A549 treated with GW870086 at 1 μM for 4 hours (cell line): ENCODE measurements around the gene CLEC4G. TPM values are rescaled to one million over a fixed set of nuclear protein-coding genes. Genes with fewer than 3 reads are reported as not detected.

ENCODE experiments used
- total RNA-seq: library from RNA; stranded (reverse); fragments of 200-300 nt; extraction: Qiagen RNA extraction; gene quantifications from 5 replicates; pipeline ENCODE4 v1.2.3, GENCODE V29; 2022; ENCODE audit warnings: low read depth

Gene CLEC4G, protein sequence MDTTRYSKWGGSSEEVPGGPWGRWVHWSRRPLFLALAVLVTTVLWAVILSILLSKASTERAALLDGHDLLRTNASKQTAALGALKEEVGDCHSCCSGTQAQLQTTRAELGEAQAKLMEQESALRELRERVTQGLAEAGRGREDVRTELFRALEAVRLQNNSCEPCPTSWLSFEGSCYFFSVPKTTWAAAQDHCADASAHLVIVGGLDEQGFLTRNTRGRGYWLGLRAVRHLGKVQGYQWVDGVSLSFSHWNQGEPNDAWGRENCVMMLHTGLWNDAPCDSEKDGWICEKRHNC
- total RNA-seq: not detected in 5 replicates

DNA sequence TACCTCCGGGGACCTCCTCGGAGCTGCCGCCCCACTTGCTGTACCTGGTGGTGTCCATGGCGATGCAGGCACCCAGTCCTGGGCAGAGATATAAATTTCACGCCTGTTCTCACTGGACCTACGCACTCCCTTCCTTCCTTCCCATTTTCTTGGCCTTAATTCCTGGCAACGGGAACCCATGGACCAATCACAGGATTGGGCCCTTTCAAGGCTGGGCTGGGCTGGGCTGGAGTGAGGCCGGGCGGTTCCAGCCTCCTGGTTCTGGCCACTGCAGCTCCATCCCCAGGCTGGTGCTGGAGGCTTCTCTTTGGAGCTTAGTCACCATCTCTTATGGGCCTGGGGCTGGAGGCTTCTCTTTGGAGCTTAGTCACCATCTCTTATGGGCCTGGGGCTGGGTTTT lies at the start of gene CLEC4G:
Gene CLEC4G (minus strand): TSS at position 66 of the 400 bp plus-strand sequence. CDS start 8 bp downstream, at position 58.

DNA sequence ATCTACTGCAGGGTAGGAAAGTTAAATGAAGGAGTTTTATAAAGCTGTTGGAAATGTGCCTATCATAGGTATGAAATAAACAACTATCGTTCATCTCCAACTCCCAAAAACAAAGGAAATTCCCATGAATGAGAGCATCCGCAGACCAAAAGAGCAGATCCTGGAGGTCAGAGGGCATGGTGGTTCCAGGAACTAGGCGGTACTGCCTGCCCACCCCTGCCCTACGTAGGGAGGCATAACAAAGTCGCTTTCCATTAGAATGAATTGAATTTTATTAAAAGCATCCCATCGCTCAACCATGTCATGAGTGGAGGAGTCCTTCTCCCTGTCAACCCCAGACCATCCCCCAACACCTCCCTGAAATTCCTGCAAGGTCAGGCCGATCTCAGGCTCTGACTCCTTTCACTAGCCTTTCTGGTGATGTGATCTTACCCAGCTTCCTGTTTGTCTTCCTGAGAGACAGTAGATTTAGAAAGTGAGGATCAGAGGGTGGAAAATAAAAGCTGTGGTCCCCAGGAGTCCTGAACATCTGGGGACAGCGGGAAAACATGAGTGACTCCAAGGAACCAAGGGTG lies 30.9 kb upstream of the CLEC4G start, which contains the start of gene CLEC4M:
Gene CLEC4M (plus strand): TSS at position 525 of the 575 bp plus-strand sequence. CDS start 24 bp downstream, at position 549.

DNA sequence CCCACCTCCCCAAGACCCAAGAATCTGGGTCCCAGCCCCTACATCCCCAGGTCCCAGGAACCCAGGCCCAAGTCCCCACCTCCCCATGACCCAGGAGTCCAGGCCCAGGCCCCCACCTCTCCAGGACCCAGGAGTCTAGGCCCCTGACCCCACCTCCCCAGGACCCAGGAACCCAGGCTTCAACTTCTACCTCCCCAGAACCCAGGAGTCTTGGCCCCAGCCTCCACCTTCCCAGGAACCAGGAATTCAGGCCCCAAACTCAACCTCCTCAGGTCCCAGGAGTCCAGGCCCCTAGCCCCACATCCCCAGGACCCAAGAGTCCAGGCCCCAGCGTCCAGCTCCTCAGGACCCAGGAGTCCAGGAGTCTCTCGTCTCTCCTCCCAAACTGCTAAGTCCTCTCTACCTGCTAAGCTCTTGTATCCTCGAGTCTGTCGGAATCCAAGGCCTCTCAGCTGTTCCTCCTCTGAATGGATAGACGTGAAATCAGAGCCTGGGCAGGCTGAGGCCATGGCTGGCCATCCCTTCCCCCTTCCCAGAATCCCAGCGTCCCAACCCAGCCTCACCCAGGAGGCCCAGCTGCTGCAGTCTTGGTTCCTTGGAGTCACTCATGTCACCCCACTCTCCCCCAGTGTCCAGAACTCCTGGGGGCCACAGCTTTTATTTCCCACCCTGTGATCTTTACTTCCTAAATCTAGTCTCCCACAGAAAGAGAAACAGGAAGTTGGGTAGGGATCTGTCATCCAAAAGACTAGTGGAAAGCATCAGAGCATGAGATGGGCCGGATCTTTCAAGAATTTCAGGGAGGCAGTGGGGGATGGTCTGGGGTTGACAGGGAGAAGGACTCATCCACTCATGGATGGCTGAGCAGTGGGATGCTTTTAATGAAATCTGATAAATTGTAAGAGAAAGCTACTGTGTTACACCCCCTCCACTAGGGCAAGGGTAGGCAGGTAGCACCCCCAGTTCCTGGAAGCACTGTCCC lies 15.3 kb upstream of the CLEC4G start, which contains the start of gene CD209:
Gene CD209 (minus strand): TSS at position 632 of the 982 bp plus-strand sequence. CDS start 23 bp downstream, at position 609.

DNA sequence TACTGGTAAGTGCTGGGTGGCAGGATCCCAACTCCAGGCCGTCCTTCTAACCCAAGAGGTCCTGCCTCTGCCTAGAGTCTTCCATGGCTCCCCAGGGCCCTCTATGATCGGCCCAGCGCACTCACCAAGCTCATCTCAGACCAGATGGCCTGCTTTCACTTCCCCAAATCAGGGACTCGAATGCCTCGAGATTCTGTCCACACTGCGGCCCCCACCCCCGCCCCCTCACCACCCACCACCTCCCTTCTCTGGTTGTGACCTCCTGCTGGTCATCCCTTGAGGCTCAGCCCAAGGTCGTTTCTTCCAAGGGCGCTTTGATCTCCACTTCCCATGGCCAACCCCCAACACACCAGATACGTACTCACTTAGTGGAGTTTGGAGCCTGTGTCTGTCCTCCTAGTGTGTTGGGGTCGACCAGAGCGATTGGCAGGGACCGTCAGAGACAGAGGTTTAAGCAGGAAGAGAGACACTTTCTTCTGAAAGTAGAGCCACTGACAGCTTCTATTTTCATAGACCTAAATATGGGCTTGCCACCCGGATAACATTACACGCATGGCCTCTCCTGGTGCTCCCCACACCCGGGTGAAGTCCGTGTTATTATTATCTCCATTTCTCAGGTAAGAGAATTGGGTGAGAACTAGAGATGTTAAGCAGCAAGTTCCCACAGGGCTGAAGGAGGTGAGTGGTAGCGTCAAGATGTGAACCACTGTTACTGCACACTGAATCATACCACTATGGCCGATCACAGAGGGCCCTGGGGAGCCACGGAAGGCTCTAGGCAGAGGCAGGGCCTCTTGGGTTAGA lies 30.1 kb downstream of the CLEC4G start, which contains the start of gene FCER2:
Gene FCER2 (minus strand): TSS at position 478 of the 804 bp plus-strand sequence. CDS start 2,371 bp downstream, outside the sequence.

DNA sequence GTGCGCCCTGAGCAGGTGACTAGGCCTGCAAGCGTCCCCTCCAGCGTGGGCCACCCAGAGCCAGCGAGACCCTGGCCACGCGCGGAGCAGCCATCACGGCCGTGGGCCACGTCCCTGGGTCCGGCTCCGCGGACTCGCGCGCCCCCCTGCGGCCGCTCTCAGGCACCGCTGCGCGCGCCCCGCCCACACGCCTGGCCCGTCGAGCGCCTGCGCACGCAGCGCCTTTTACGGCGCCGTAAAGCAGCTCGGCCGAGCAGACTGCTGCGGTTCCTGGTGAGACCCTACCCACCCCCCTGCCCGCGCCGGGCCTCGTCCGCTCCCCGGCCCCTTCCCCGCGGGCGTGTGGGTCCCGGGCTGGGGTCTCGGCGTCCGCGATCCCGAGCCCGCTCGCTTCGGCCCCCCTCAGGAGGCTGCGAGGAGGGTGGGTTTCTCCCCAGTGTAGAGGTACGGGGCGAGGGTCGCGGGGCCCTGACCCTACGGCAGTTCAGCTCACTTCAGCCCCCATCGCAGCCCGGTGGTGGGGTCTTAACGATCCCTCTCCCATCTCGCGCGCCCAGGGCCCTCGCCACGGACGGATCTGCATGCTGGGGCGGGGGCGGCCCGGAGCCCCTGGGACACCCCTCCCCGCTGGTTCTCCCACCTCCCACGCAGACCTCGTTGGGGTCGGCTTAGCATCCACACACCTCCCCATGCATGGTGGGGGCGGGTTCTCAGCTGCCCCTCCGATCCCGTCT lies 51.1 kb downstream of the CLEC4G start, which contains the start of gene TRAPPC5:
Gene TRAPPC5 (plus strand): TSS at position 228 of the 734 bp plus-strand sequence. CDS start 1,421 bp downstream, outside the sequence.

Other genes starting within 250 kb of the CLEC4G start
- gene PEX11G, start 243.1 kb downstream of the CLEC4G start, total RNA-seq: 1.6 to 2.4 TPM (median 2.1 TPM) in 5 replicates
- gene ZNF358, start 216.0 kb downstream of the CLEC4G start, total RNA-seq: 15.8 to 19.1 TPM (median 17.3 TPM) in 5 replicates
- 7.1 to 13.4 TPM (median 12.1 TPM) in 5 replicates for gene MCOLN1, start 209.5 kb downstream of the CLEC4G start, total RNA-seq
- gene PNPLA6, start 196.4 kb downstream of the CLEC4G start, total RNA-seq: 29.3 to 37.6 TPM (median 34.5 TPM) in 5 replicates
- gene CAMSAP3, start 136.2 kb downstream of the CLEC4G start, total RNA-seq: 4.0 to 5.8 TPM (median 5.0 TPM) in 5 replicates
- gene XAB2, start 102.6 kb downstream of the CLEC4G start, total RNA-seq: 21.3 to 25.7 TPM (median 24.5 TPM) in 5 replicates
- 50.7 to 71.4 TPM (median 57.1 TPM) in 5 replicates for gene PET100, start 102.3 kb downstream of the CLEC4G start, total RNA-seq
- gene PCP2, start 98.4 kb downstream of the CLEC4G start, total RNA-seq: not detected in 5 replicates
- gene STXBP2, start 95.0 kb downstream of the CLEC4G start, total RNA-seq: 32.9 to 41.8 TPM (median 40.6 TPM) in 5 replicates
- gene RETN, start 63.1 kb downstream of the CLEC4G start, total RNA-seq: not detected in 5 replicates
- not detected in 5 replicates for gene MCEMP1, start 55.0 kb downstream of the CLEC4G start, total RNA-seq
- gene TRAPPC5, start 51.3 kb downstream of the CLEC4G start, total RNA-seq: 52.4 to 111 TPM (median 106 TPM) in 5 replicates
- not detected in 5 replicates for gene FCER2, start 30.0 kb downstream of the CLEC4G start, total RNA-seq
- not detected in 5 replicates for gene CD209, start 15.4 kb upstream of the CLEC4G start, total RNA-seq
- not detected in 5 replicates for gene CLEC4M, start 31.1 kb upstream of the CLEC4G start, total RNA-seq
- gene EVI5L, start 98.1 kb upstream of the CLEC4G start, total RNA-seq: 1.3 to 1.7 TPM (median 1.5 TPM) in 5 replicates
- gene PRR36, start 142.3 kb upstream of the CLEC4G start, total RNA-seq: 0.22 to 0.49 TPM (median 0.41 TPM) in 5 replicates
- gene LRRC8E, start 156.4 kb upstream of the CLEC4G start, total RNA-seq: 5.1 to 7.1 TPM (median 6.3 TPM) in 5 replicates
- 10.9 to 15.6 TPM (median 14.6 TPM) in 5 replicates for gene MAP2K7, start 171.8 kb upstream of the CLEC4G start, total RNA-seq
- 1.1 to 2.2 TPM (median 1.9 TPM) in 5 replicates for gene TGFBR3L, start 182.7 kb upstream of the CLEC4G start, total RNA-seq
- gene SNAPC2, start 188.2 kb upstream of the CLEC4G start, total RNA-seq: 19.7 to 30.6 TPM (median 27.1 TPM) in 5 replicates
- 10.4 to 21.1 TPM (median 20.1 TPM) in 5 replicates for gene CTXN1, start 194.0 kb upstream of the CLEC4G start, total RNA-seq
- 24.7 to 28.6 TPM (median 27.5 TPM) in 5 replicates for gene TIMM44, start 211.6 kb upstream of the CLEC4G start, total RNA-seq